ENCODE measurements around the gene ZDHHC18.
"Not testable (repeated sequence)": the region's sequence is repeated elsewhere in the genome, so short reads cannot be mapped to it uniquely, and the experiment has no call there.

ZDHHC18 gene

GRCh38 chr1:26831546-26832248 lies 5.2 kb downstream of the ZDHHC18 start:
- DNase-seq: no peak

- DNase-seq: no peak
Observed at GRCh38 chr1:26832249-26832960, 5.9 kb downstream of the ZDHHC18 start.

GRCh38 chr1:26833432-26834405 lies 7.2 kb downstream of the ZDHHC18 start:
- no peak for DNase-seq

GRCh38 chr1:26837665-26838064 lies 11.2 kb downstream of the ZDHHC18 start:
- not testable (repeated sequence) for DNase-seq

GRCh38 chr1:26838474-26839338 lies 12.2 kb downstream of the ZDHHC18 start:
- DNase-seq: no peak

GRCh38 chr1:26839339-26839722 lies 12.8 kb downstream of the ZDHHC18 start:
- no peak for DNase-seq

GRCh38 chr1:26839779-26840178 lies 13.3 kb downstream of the ZDHHC18 start:
- DNase-seq: no peak

- no peak for DNase-seq
Observed at GRCh38 chr1:26844424-26845196, 18.1 kb downstream of the ZDHHC18 start.

GRCh38 chr1:26847826-26848225 lies 21.3 kb downstream of the ZDHHC18 start:
- DNase-seq: not testable (repeated sequence)

- DNase-seq: no peak
Observed at GRCh38 chr1:26848499-26848898, 22.0 kb downstream of the ZDHHC18 start.

GRCh38 chr1:26848941-26849774 lies 22.7 kb downstream of the ZDHHC18 start:
- peak in 3 of 58 donors; percentile 7 to 16 (median 8) for DNase-seq

- no peak for DNase-seq
Observed at GRCh38 chr1:26851106-26851684, 24.7 kb downstream of the ZDHHC18 start.

- DNase-seq: no peak
Observed at GRCh38 chr1:26852701-26853100, 26.2 kb downstream of the ZDHHC18 start.

GRCh38 chr1:26853156-26853555 lies 26.7 kb downstream of the ZDHHC18 start:
- peak in 44 of 58 donors; percentile 10 to 81 (median 38) for DNase-seq

GRCh38 chr1:26853600-26853999 lies 27.1 kb downstream of the ZDHHC18 start:
- DNase-seq: no peak

GRCh38 chr1:26854906-26855305 lies 28.4 kb downstream of the ZDHHC18 start:
- DNase-seq: no peak

GRCh38 chr1:26855636-26856035 lies 29.1 kb downstream of the ZDHHC18 start:
- no peak for DNase-seq

- DNase-seq: no peak
Observed at GRCh38 chr1:26856181-26856580, 29.7 kb downstream of the ZDHHC18 start.

Data from anterior cingulate cortex (tissue), 58 donors.